Progenitor cell of endocrine pancreas (in vitro differentiated cells): ENCODE data around the gene SLC29A3. TPM values are rescaled to one million over a fixed set of nuclear protein-coding genes. Genes with fewer than 3 reads are reported as not detected.

ENCODE experiments used
- DNase-seq: peaks from one replicate; pipeline ENCODE4 v3.0.0; 2021; ENCODE audit warnings: low spot score; ENCODE audit not compliant: unreplicated experiment
- H3K27ac Mint-ChIP-seq: 2 replicates; pipeline ENCODE4 v1.8.0; 2021; ENCODE audit warnings: mild to moderate bottlenecking, moderate library complexity, mixed read lengths
- H3K27me3 Mint-ChIP-seq: 2 replicates; pipeline ENCODE4 v1.8.0; 2021; ENCODE audit warnings: mixed read lengths
- H3K36me3 Mint-ChIP-seq: 2 replicates; pipeline ENCODE4 v1.8.0; 2022; ENCODE audit warnings: mixed read lengths; ENCODE audit not compliant: insufficient read depth
- H3K4me1 Mint-ChIP-seq: 2 replicates; pipeline ENCODE4 v1.8.0; 2021; ENCODE audit warnings: low read depth, mixed read lengths
- H3K4me3 Mint-ChIP-seq: 2 replicates; pipeline ENCODE4 v1.8.0; 2021; ENCODE audit warnings: low read depth, mild to moderate bottlenecking, moderate library complexity, mixed read lengths
- H3K9me3 Mint-ChIP-seq: 2 replicates; pipeline ENCODE4 v1.8.0; 2021; ENCODE audit warnings: low read depth, mixed read lengths
- CTCF ChIP-seq: fragments of 200-600 bp; sonication (generic); IDR thresholded peaks from one replicate; pipeline ENCODE4 v1.5.0; 2021; ENCODE audit warnings: antibody characterized with exemption, mild to moderate bottlenecking; ENCODE audit not compliant: unreplicated experiment
- total RNA-seq: library from RNA; stranded (reverse); gene quantifications from 2 replicates; pipeline ENCODE4 v1.2.1, GENCODE V29; 2021

SLC29A3 gene
- total RNA-seq, 1 donor from 2014 or later = 13.7 TPM

GRCh38 chr10:71366690-71367089 lies 47.6 kb downstream of the SLC29A3 start:
- no peak for DNase-seq
- Mint-ChIP-seq H3K4me3 (no peak overlapping the region), H3K9me3 (no peaks in the 10 kb centered on the region)

GRCh38 chr10:71367271-71367670 lies 48.2 kb downstream of the SLC29A3 start:
- H3K27ac Mint-ChIP-seq = no peak overlapping the region
- H3K4me3 Mint-ChIP-seq = no peak overlapping the region
- no peak for TF ChIP-seq CTCF
- H3K4me1 Mint-ChIP-seq = no peaks in the 10 kb centered on the region
- peaks cover 4% of the 10 kb centered on the region for H3K36me3 Mint-ChIP-seq
- DNase-seq = no peak
- H3K27me3 Mint-ChIP-seq = peaks cover 8% of the 10 kb centered on the region
- H3K9me3 Mint-ChIP-seq = no peaks in the 10 kb centered on the region

More at GRCh38 chr10:71366690-71367089, 47.6 kb downstream of the SLC29A3 start:
- Mint-ChIP-seq H3K4me1 (no peaks in the 10 kb centered on the region), H3K36me3 (peaks cover 4% of the 10 kb centered on the region), H3K27me3 (peaks cover 5% of the 10 kb centered on the region), H3K27ac (peak overlapping the region; percentile 12)
- TF ChIP-seq CTCF = no peak

- no peak for TF ChIP-seq CTCF
- Mint-ChIP-seq H3K4me1 (no peaks in the 10 kb centered on the region), H3K4me3 (no peak overlapping the region), H3K36me3 (peaks cover 2% of the 10 kb centered on the region), H3K9me3 (no peaks in the 10 kb centered on the region), H3K27ac (no peak overlapping the region), H3K27me3 (peaks cover 15% of the 10 kb centered on the region)
- no peak for DNase-seq
Observed at GRCh38 chr10:71368176-71368575, 49.1 kb downstream of the SLC29A3 start.

GRCh38 chr10:71368643-71369042 lies 49.6 kb downstream of the SLC29A3 start:
- TF ChIP-seq CTCF = peak; percentile 14
- Mint-ChIP-seq H3K27ac (no peak overlapping the region), H3K9me3 (no peaks in the 10 kb centered on the region), H3K27me3 (peaks cover 18% of the 10 kb centered on the region), H3K4me1 (no peaks in the 10 kb centered on the region), H3K36me3 (peaks cover 2% of the 10 kb centered on the region), H3K4me3 (no peak overlapping the region)
- DNase-seq = no peak

GRCh38 chr10:71369602-71370001 lies 50.5 kb downstream of the SLC29A3 start:
- H3K27me3 Mint-ChIP-seq = peaks cover 25% of the 10 kb centered on the region
- peaks cover 2% of the 10 kb centered on the region for H3K36me3 Mint-ChIP-seq
- TF ChIP-seq CTCF = no peak
- no peak for DNase-seq
- no peaks in the 10 kb centered on the region for H3K4me1 Mint-ChIP-seq
- no peak overlapping the region for H3K4me3 Mint-ChIP-seq
- no peaks in the 10 kb centered on the region for H3K9me3 Mint-ChIP-seq
- no peak overlapping the region for H3K27ac Mint-ChIP-seq
